Measurements from ENCODE around the gene FBXW8.

The FBXW8 gene

DNA sequence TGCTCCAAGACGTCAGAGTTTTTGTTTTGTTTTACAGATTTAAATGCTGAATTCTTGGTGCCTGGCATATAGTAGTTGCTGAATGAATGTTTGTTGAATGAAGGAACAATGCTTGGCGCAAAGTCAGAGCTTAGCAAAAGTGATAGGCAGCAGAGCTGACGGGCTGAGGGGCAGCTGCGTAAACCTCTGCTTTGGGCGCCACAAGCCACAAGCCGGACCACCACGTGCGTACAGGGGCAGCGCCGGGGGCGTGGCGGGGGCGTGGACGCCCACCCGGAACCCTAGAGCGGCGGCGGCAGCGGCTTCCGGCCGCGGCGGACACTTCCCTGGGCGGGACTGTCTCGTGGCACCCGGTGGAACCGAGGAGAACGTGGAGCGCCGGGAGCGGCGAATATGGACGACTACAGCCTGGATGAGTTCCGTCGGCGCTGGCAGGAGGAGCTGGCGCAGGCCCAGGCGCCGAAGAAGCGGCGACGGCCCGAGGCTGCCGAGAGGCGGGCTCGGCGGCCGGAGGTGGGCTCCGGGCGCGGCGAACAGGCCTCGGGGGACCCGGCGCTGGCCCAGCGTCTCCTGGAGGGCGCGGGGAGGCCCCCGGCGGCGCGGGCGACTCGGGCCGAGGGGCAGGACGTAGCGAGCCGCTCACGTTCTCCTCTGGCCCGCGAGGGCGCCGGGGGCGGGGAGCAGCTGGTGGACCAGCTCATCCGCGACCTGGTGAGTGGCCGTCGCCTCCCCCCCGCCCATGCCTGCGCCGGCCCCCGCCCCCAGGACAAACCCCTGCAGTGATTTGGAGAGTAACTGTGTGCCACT is at the start of gene FBXW8:
Gene FBXW8 (plus strand): TSS at position 306 of the 807 bp plus-strand sequence. CDS start 88 bp downstream, at position 394.
- DNase-seq (ENCODE audit: low read depth) = peak; percentile 61

GRCh38 chr12:116861320-116861719 is 49.4 kb upstream of the FBXW8 start:
- peak; percentile 13 for DNase-seq (ENCODE audit: low read depth)

GRCh38 chr12:116862167-116862566 is 48.6 kb upstream of the FBXW8 start:
- DNase-seq (ENCODE audit: low read depth) = no peak

GRCh38 chr12:116863275-116863767 is 47.4 kb upstream of the FBXW8 start:
- no peak for DNase-seq (ENCODE audit: low read depth)

DNA sequence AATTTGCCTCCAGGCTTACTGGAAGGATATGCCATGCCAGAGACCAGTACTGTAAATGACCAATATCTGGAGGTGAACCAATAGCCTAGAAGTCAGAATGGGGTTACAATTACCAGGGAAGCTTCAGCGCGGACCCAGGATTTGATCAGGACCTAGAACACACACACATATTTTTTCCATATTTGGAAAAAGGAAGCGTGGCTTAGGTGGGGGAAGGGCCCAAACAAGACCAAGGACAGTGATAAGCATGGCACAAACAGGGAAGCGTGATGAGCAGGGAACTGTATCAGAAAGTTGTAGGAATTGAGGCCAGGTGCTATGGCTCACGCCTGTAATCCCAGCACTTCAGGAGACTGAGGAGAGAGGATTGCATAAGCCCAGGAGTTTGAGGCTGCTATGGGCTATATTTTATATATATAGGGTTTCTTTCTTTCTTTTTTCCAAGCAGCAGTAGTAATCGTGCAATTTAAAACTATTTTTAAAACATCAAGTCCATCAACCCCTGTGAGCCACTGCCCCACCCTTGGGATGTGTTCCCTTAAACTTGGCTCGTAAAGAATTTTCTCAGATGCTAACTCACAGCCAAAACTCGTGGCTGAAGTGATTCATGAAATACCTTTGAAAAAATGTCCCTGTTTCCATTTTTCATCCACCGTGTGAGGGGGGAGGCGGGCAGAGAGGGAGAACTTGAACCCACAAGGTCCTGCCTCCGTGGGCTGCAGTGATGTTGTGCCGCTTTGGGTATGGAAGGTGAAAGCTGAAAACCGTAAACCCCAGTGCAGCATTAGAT is 46.2 kb upstream of the FBXW8 start:
- DNase-seq (ENCODE audit: low read depth) = no peak

GRCh38 chr12:116867523-116867922 is 43.2 kb upstream of the FBXW8 start:
- no peak for DNase-seq (ENCODE audit: low read depth)

DNA sequence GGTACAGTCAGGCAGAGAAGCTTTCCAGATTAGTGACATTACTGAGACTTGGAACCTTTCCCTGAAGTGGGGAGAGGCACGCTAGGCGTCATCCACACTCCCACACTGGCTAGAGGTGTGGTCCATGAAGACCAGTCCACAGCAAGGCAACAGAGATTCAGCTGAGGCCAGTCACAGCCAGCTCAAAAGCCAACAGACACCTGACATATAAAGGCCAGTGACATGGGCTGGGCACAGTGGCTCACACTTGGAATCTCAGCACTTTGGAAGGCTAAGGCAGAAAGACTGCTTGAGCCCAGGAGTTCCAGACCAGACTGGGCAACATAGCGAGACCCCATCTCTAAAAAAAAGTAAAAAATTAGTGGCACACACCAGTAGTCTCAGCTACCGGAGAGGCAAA is 40.4 kb upstream of the FBXW8 start:
- no peak for DNase-seq (ENCODE audit: low read depth)

GRCh38 chr12:116874324-116874995 is 36.3 kb upstream of the FBXW8 start:
- DNase-seq (ENCODE audit: low read depth) = no peak

- DNase-seq (ENCODE audit: low read depth) = no peak
Measured at GRCh38 chr12:116876151-116876869, 34.4 kb upstream of the FBXW8 start.

DNA sequence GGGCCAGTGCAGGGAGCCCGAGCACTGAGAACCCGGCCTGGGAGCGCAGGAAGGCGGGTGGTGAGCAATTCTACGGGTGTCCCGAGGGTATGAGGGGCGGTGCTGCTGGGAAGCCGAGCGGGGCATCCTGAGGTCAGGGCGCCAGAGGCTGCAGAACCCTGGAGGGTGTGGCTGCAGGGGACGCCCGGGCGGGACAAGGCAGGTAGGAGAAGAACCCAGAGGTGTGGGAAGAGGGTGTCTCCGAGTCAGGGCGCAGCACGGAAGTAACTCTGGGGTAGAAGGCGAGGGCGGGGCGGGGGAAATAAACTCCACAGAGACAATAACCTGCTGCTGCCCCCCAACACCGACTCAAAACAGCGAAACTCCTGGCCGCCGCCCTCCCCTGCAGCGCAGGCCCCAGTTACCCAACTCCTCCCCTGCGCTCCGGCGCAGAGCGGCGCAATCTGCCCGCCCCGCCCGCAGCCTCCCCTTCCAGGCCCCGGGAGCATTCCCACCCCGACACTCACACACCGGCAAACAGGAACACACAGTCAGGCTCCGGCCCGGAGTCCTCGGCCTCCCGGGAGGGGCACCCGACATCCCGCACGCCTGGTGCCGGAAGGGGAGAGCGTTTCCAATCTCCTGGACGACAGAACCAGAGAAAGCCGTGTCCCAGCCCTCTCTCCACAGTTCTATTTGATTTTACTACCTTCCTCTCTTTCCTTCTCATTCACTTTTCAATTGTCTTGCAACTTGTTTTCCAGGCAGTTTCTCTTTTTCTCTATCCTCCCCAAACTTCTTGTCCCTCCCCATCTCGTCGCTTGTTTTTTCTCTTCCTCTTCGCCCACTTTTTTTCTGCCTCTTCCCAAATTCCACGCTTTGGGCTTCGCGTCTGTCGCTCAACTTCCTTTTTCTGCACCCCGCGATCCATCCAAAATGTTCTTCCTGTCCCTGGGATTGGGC is 31.9 kb upstream of the FBXW8 start:
- DNase-seq (ENCODE audit: low read depth) = no peak

GRCh38 chr12:116879509-116880212 is 31.1 kb upstream of the FBXW8 start:
- no peak for DNase-seq (ENCODE audit: low read depth)

DNA sequence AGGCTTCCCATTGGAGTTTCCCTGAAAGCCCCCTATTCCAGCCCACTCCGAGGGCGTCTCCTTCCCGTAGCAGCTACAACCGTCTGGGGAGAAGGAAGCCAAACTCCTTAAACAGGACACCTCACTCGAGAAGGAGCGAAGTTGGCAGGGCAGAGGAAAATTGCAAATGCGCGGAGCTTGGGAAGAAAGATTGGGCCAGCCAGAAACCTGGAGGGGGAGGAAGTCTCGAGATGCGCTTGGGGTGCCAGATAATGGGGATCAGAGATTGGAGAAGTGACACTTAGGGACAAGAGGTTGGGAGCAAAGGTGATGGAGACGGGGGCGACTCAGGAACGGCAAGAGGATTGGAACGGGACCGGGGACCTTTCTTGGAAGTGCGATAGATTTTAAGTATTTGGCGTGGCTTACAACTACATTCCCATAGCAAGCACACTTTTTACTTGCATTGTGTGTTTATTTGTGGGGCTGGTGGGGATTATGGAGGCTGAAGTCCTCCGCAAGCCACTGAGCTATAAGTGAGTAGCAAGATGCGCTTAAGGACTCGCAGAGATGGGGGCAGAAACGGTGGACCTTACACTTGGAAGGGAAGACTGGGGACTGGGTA is 30.4 kb upstream of the FBXW8 start:
- DNase-seq (ENCODE audit: low read depth) = no peak

DNA sequence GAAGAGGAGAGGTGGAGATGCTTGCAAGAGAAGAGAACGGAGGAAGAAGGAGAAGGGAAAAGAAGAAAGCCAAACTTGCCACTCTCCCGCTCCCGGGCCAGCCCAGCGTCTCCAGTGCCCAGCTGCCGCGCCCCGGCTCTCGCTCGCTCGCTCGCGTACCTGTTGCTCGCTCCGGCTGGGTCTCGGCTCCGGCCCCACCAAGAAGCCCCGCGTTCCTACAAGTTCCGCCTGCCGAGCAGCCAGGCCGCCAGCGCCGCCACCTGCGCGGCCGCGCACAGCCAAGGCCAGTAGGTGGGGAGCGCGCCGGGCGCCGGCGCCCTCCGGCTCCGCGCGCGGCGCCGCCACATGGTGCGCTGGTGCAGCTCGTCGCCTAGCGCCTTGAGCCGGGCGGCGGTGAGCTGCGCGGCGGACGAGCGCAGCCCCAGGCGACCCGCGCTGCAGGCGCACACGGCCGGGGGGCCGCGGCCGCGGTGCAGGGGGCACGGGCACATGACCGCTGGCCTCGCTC is 29.9 kb upstream of the FBXW8 start:
- peak; percentile 15 for DNase-seq (ENCODE audit: low read depth)

- no peak for DNase-seq (ENCODE audit: low read depth)
Measured at GRCh38 chr12:116881325-116881876, 29.3 kb upstream of the FBXW8 start, which contains the start of gene HRK. Gene HRK (minus strand): TSS chr12:116881441. CDS start chr12:116881307, 134 bp downstream.

DNA sequence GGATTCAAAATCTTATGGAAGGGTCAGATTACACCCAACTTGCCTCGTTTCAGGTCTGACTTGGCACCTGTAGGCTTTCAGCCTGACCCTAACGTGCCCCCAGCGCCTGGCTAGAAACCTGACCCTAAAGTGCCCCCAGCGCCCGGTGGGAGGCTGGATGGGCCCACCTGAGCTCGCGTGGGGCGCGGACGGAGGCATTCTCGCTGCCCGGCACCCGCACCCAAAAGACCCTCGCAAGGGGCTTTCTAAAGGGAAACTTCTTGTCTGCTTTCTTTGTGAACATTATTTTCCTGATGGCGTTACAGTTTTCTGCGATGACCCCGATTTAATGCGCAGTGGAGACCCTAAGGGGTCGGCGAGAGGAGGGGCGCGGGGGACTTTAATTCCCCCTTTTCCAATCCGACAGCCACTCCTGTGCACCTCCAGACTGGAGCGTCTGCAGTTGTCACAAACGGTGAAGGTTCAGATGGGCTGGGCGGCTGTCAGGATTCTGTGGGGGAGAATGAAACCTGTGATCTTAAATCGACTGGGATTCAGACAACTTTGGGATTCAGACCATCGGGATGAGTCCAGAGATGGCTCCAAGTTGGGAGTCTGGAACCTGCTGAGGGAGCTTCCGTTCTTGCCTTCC is 28.8 kb upstream of the FBXW8 start:
- no peak for DNase-seq (ENCODE audit: low read depth)

- DNase-seq (ENCODE audit: low read depth) = no peak
Measured at GRCh38 chr12:116882742-116883141, 28.0 kb upstream of the FBXW8 start.

DNA sequence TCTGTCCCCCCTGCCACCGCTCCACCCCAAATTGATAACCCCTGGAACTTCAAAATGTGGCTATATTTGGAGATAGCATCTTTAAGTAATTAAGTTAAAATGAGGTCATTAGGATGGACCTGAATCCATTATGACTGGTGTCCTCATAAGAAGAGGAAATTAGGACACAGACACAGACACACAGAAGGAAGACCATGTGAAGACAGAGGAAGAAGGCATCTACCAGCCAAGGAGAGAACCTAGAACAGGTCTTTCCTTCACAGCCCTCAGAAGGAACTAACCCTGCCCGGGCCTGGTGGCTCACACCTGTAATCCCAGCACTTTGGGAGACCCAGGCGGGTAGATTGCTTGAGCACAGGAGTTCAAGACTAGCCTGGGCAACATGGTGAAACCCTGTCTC is 25.9 kb upstream of the FBXW8 start:
- no peak for DNase-seq (ENCODE audit: low read depth)

DNA sequence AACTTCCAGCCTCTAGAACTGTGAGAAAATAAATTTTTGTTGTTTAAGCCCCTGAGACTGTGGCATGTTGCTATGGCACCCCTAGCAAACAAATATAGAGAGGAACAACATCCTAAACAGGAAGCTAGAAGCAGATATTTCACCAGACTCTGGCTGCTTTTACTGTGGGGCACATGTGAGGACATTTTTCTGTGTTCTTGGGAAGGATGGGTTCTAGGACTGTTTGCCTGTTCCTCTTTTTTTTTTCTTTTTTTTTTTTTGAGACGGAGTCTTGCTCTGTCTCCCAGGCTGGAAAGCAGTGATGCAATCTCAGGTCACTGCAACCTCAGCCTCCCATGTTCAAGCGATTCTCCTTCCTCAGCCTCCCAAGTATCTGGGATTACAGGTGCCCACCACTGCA is 25.3 kb upstream of the FBXW8 start:
- DNase-seq (ENCODE audit: low read depth) = no peak

GRCh38 chr12:116887244-116887643 is 23.5 kb upstream of the FBXW8 start:
- DNase-seq (ENCODE audit: low read depth) = no peak

All from activated T-cell treated with anti-CD3 and anti-CD28 coated beads for 24 hours (primary cell).